ENCODE results near the gene BRAP. TPM values are rescaled to one million over a fixed set of nuclear protein-coding genes. Genes with fewer than 3 reads are reported as not detected.
A peak's percentile ranks its signal among the peaks of the same experiment; 100 is the strongest.
"Not testable (repeated sequence)": the region's sequence is repeated elsewhere in the genome, so short reads cannot be mapped to it uniquely, and the experiment has no call there.

Gene BRAP
- total RNA-seq, 8 experiments from 2014 or later = 14.3 to 23.4 (median 18.9) TPM

DNA sequence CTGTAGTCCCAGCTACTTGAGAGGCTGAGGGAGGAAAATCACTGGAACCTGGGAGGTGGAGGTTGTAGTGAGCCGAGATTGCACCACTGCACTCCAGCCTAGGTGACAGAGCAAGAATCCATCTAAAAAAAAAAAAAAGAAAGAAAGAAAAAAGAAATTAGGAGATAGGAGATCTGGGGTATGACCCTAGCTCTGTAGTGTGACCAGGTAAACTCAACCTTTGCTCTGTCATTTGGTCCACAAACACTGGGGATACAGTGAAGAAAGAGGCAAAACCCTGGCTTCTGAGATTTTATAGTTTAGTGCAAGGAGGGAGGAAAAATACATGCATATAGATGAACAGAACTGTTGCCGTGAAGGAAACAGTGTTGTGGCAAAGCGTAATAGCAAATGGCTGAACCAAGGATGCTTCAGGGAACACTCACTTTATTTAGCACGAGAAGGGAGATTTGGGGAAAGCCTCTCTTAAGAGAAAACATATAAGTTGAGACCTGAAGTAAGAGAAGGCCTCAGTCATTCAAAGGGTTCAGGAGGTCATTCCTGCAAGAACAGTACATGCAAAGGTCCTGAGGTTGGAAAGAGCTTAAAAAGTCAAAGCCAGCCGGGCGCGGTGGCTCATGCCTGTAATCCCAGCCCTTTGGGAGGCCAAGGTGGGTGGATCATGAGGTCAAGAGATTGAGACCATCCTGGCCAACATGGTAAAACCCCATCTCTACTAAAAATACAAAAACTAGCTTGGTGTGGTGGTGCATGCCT is 57.1 kb downstream of the BRAP start:
- Histone ChIP-seq H3K4me3 (no peak overlapping the region), H3K27ac (no peak overlapping the region), H3K4me1 (replicated peaks in 1 of 2) (no peaks in the 10 kb centered on the region)
- in situ Hi-C loops (cut with MboI; ENCODE audit: low pct_unique_long_range_greater_than_20kb in 2 of 9, low sequenced_read_pairs in 9 of 9, unreplicated experiment in 9 of 9) = no loop called here
- no peak for ATAC-seq (replicated peaks in 6 of 8)
- 67 to 100% (median 92%) methylated on average over 1 to 7 of the region's 7 CpGs; no CpG with 5 or more reads in 1 of the 10 experiments for WGBS, 10 experiments

GRCh38 chr12:111626230-111626629 is 59.5 kb downstream of the BRAP start:
- no peak overlapping the region for H3K4me3 ChIP-seq
- H3K4me1 ChIP-seq (replicated peaks in 1 of 2) = no peaks in the 10 kb centered on the region
- ATAC-seq (replicated peaks in 6 of 8) = no peak
- H3K27ac ChIP-seq = no peak overlapping the region
- in situ Hi-C loops (cut with MboI; ENCODE audit: low pct_unique_long_range_greater_than_20kb in 2 of 9, low sequenced_read_pairs in 9 of 9, unreplicated experiment in 9 of 9) = no loop called here
- WGBS, 10 experiments = 33 to 100% (median 83%) methylated on average over 1 to 3 of the region's 6 CpGs; no CpG with 5 or more reads in 4 of the 10 experiments

DNA sequence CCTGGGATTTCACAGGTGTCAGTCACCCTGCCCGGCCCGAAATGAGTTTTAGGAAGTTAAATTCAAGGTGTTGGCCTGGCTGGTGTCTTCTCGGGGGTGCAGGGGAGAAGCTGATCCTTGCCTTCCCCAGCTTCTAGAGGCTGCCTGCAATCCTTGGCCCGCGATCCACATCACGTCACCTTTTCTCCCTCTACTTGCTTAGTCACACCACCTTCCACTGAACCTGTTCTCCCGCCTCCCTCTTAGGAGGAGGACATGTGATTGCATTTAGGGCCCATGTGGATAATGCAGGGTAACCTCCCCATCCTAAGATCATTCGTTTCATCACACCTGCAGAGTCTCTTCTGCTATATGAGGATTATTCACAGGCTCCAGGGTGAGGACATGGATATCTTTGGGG is 61.2 kb downstream of the BRAP start:
- WGBS, 10 experiments = 40 to 96% (median 88%) methylated on average over 1 to 7 of the region's 8 CpGs; no CpG with 5 or more reads in 3 of the 10 experiments
- in situ Hi-C loops (cut with MboI; ENCODE audit: low pct_unique_long_range_greater_than_20kb in 2 of 9, low sequenced_read_pairs in 9 of 9, unreplicated experiment in 9 of 9) = no loop called here
- ATAC-seq (replicated peaks in 6 of 8) = no peak
- no peak overlapping the region for H3K4me3 ChIP-seq
- H3K27ac ChIP-seq = no peak overlapping the region
- no peaks in the 10 kb centered on the region for H3K4me1 ChIP-seq (replicated peaks in 1 of 2)

DNA sequence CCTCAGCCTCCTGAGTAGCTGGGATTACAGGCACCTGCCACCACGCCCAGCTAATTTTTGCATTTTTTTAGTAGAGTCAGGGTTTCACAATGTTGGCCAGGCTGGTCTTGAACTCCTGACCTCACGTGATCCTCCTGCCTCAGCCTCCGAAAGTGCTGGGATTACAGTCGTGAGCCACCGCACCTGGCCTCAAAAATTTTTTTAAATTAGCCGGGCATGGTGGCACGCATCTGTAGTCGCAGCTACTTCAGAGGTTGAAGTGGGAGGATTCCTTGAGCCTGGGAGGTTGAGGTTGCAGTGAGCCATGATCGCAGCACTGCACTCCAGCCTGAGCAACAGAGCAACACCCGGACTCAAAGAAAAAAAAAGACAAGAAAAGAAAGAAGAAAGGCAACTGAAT is 67.9 kb downstream of the BRAP start:
- in situ Hi-C loops (cut with MboI; ENCODE audit: low pct_unique_long_range_greater_than_20kb in 2 of 9, low sequenced_read_pairs in 9 of 9, unreplicated experiment in 9 of 9); H3K4me1 ChIP-seq (replicated peaks in 1 of 2); H3K27ac ChIP-seq; ATAC-seq (replicated peaks in 6 of 8); H3K4me3 ChIP-seq: not testable (repeated sequence)
- 85 to 100% (median 93%) methylated on average over 2 to 10 of the region's 10 CpGs; no CpG with 5 or more reads in 1 of the 10 experiments for WGBS, 10 experiments

DNA sequence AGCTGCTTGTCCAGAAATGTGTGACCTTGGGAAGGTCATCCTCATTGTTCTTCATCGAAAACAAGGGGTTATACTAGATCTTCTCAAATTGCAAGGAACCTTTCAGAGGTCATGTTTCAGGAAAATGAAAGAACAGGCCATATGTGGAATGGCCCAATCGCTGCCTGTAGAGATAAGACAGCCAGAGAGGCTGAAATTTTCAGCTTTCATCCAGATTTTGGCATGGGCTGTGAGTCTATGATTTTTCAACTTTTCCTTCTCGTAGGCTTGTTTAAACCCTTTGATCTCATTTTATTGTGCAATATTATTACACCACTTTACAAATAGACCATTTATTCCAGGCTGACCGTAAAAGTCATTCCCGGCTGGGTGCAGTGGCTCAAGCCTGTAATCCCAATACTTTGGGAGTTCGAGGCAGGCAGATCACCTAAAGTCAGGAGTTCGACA is 69.6 kb downstream of the BRAP start:
- Histone ChIP-seq H3K4me1 (replicated peaks in 1 of 2) (no peaks in the 10 kb centered on the region), H3K27ac (no peak overlapping the region), H3K4me3 (no peak overlapping the region)
- in situ Hi-C loops (cut with MboI; ENCODE audit: low pct_unique_long_range_greater_than_20kb in 2 of 9, low sequenced_read_pairs in 9 of 9, unreplicated experiment in 9 of 9) = no loop called here
- 39 to 100% (median 88%) methylated on average over 1 to 7 of the region's 7 CpGs; no CpG with 5 or more reads in 2 of the 10 experiments for WGBS, 10 experiments
- ATAC-seq (replicated peaks in 6 of 8) = no peak

DNA sequence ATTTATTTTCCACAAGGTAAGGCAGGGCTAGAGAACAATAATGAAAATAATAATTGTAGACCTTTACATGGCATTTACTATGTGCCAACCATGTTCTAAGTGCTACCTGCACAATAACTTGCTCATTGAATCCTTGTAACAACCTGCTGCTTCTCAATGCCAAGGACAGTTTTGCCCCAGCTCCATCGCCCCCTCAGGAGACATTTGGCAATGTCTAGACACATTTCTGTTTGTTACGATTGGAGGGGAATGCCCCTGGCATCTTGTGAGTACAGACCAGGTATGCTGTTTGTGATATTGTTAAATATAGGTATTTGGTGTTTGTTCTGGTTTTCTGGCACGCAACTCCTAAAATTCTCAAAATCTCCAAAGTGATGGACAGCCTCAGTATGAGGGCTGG is 78.5 kb downstream of the BRAP start:
- ATAC-seq (replicated peaks in 6 of 8) = peak in 2 of 8 experiments; percentile 18 to 39
- Histone ChIP-seq H3K4me3 (no peak overlapping the region), H3K27ac (no peak overlapping the region), H3K4me1 (replicated peaks in 1 of 2) (peaks cover 12 to 16% of the 10 kb centered on the region in 2 donors)
- 63 to 100% (median 100%) methylated on average over 2 to 3 of the region's 3 CpGs; no CpG with 5 or more reads in 3 of the 10 experiments for WGBS, 10 experiments
- in situ Hi-C loops (cut with MboI; ENCODE audit: low pct_unique_long_range_greater_than_20kb in 2 of 9, low sequenced_read_pairs in 9 of 9, unreplicated experiment in 9 of 9) = no loop called here

- 0 to 88% (median 48%) methylated on average over 1 to 3 of the region's 3 CpGs; no CpG with 5 or more reads in 2 of the 10 experiments for WGBS, 10 experiments
- ATAC-seq (replicated peaks in 6 of 8) = peak; percentile 46 to 79 (median 56)
- H3K4me1 ChIP-seq (replicated peaks in 1 of 2) = peaks cover 12 to 16% of the 10 kb centered on the region in 2 donors
- in situ Hi-C loops (cut with MboI; ENCODE audit: low pct_unique_long_range_greater_than_20kb in 2 of 9, low sequenced_read_pairs in 9 of 9, unreplicated experiment in 9 of 9) = no loop called here
- H3K4me3 ChIP-seq = no peak overlapping the region
- peak overlapping the region in 1 of 2 donors; percentile 21 for H3K27ac ChIP-seq
Observed at GRCh38 chr12:111606767-111607230, 79.0 kb downstream of the BRAP start.

- H3K27ac ChIP-seq = peak overlapping the region in 1 of 2 donors; percentile 21
Observed at GRCh38 chr12:111605911-111606766, 79.6 kb downstream of the BRAP start.

GRCh38 chr12:111602857-111603256 is 82.9 kb downstream of the BRAP start:
- peaks cover 12 to 16% of the 10 kb centered on the region in 2 donors for H3K4me1 ChIP-seq (replicated peaks in 1 of 2)
- in situ Hi-C loops (cut with MboI; ENCODE audit: low pct_unique_long_range_greater_than_20kb in 2 of 9, low sequenced_read_pairs in 9 of 9, unreplicated experiment in 9 of 9); H3K4me3 ChIP-seq; ATAC-seq (replicated peaks in 6 of 8); H3K27ac ChIP-seq: not testable (repeated sequence)
- 70 to 100% (median 96%) methylated on average over 2 to 10 of the region's 11 CpGs; no CpG with 5 or more reads in 1 of the 10 experiments for WGBS, 10 experiments

More at GRCh38 chr12:111605911-111606766, 79.6 kb downstream of the BRAP start:
- Histone ChIP-seq H3K4me3 (no peak overlapping the region), H3K4me1 (replicated peaks in 1 of 2) (peaks cover 12 to 16% of the 10 kb centered on the region in 2 donors)
- WGBS, 10 experiments = 0 to 71% (median 40%) methylated on average over 1 to 6 of the region's 7 CpGs
- in situ Hi-C loops (cut with MboI; ENCODE audit: low pct_unique_long_range_greater_than_20kb in 2 of 9, low sequenced_read_pairs in 9 of 9, unreplicated experiment in 9 of 9) = no loop called here
- ATAC-seq (replicated peaks in 6 of 8) = peak in 4 of 8 experiments; percentile 17 to 67 (median 37)

GRCh38 chr12:111602348-111602747 is 83.4 kb downstream of the BRAP start:
- no peak for ATAC-seq (replicated peaks in 6 of 8)
- Histone ChIP-seq H3K4me1 (replicated peaks in 1 of 2) (peaks cover 10 to 12% of the 10 kb centered on the region in 2 donors), H3K27ac (no peak overlapping the region), H3K4me3 (no peak overlapping the region)
- in situ Hi-C loops (cut with MboI; ENCODE audit: low pct_unique_long_range_greater_than_20kb in 2 of 9, low sequenced_read_pairs in 9 of 9, unreplicated experiment in 9 of 9) = no loop called here
- WGBS, 10 experiments = 82 to 100% (median 100%) methylated on average over 1 to 2 of the region's 2 CpGs; no CpG with 5 or more reads in 3 of the 10 experiments

DNA sequence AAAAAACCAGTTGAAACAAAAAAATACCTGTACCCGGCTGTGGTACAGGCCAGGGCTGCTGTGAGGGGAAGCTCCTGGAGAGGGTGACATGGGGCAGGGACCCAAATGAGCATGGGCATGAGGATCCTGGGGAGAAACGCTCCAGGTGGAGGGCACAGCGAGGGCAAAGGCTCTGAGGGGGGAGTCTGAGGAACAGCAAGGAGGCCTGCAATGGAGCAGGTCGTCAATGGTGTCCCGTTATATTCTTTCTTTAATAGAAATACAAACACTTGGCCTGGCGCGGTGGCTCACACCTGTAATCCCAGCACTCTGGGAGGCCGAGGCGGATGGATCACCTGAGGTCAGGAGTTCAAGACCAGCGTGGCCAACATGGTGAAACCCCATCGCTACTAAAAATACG is 84.8 kb downstream of the BRAP start:
- H3K27ac ChIP-seq; in situ Hi-C loops (cut with MboI; ENCODE audit: low pct_unique_long_range_greater_than_20kb in 2 of 9, low sequenced_read_pairs in 9 of 9, unreplicated experiment in 9 of 9); H3K4me3 ChIP-seq; ATAC-seq (replicated peaks in 6 of 8); H3K4me1 ChIP-seq (replicated peaks in 1 of 2): not testable (repeated sequence)
- WGBS, 10 experiments = 60 to 100% (median 95%) methylated on average over 1 to 10 of the region's 12 CpGs

DNA sequence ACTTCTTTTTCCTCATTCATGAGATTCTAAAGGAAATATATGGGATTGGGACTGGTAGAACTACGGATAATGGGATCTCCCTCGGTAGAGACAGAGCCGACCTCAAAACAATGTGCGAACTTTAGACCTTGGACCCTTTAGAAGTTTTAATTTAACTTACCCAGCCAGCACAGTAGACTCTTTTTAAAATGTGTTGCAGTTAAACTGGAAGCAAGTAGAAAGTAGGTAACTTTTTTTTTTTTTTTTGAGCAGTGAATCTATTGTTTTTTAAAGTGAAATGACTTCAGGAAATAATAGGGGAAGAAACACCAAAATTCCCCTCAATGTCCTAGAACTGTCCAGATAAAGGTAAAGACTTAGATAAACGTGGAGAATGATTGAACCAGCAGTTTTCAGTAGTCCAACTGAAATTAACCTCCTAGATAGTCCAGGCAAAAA is 85.5 kb downstream of the BRAP start:
- in situ Hi-C loops (cut with MboI; ENCODE audit: low pct_unique_long_range_greater_than_20kb in 2 of 9, low sequenced_read_pairs in 9 of 9, unreplicated experiment in 9 of 9) = no loop called here
- ATAC-seq (replicated peaks in 6 of 8) = no peak
- H3K4me3 ChIP-seq = peak overlapping the region; percentile 94 to 100 (median 99)
- H3K27ac ChIP-seq = peak overlapping the region; percentile 100
- peaks cover 1 to 16% of the 10 kb centered on the region in 2 donors for H3K4me1 ChIP-seq (replicated peaks in 1 of 2)
- 0 to 32% (median 3%) methylated on average over 1 to 5 of the region's 5 CpGs; no CpG with 5 or more reads in 1 of the 10 experiments for WGBS, 10 experiments
